GM18511 (cell line): ENCODE measurements around the gene MYO3B.
A peak's percentile ranks its signal among the peaks of the same experiment; 100 is the strongest.

Experiments
- ATAC-seq: cut with Tn5 transposase; IDR thresholded peaks from one replicate; pipeline ENCODE4 v1.9.1; 2021; ENCODE audit warnings: mild to moderate bottlenecking, moderate library complexity; ENCODE audit not compliant: unreplicated experiment

Gene MYO3B, protein sequence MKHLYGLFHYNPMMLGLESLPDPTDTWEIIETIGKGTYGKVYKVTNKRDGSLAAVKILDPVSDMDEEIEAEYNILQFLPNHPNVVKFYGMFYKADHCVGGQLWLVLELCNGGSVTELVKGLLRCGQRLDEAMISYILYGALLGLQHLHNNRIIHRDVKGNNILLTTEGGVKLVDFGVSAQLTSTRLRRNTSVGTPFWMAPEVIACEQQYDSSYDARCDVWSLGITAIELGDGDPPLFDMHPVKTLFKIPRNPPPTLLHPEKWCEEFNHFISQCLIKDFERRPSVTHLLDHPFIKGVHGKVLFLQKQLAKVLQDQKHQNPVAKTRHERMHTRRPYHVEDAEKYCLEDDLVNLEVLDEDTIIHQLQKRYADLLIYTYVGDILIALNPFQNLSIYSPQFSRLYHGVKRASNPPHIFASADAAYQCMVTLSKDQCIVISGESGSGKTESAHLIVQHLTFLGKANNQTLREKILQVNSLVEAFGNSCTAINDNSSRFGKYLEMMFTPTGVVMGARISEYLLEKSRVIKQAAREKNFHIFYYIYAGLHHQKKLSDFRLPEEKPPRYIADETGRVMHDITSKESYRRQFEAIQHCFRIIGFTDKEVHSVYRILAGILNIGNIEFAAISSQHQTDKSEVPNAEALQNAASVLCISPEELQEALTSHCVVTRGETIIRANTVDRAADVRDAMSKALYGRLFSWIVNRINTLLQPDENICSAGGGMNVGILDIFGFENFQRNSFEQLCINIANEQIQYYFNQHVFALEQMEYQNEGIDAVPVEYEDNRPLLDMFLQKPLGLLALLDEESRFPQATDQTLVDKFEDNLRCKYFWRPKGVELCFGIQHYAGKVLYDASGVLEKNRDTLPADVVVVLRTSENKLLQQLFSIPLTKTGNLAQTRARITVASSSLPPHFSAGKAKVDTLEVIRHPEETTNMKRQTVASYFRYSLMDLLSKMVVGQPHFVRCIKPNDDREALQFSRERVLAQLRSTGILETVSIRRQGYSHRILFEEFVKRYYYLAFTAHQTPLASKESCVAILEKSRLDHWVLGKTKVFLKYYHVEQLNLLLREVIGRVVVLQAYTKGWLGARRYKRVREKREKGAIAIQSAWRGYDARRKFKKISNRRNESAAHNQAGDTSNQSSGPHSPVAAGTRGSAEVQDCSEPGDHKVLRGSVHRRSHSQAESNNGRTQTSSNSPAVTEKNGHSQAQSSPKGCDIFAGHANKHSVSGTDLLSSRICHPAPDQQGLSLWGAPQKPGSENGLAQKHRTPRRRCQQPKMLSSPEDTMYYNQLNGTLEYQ (N-terminal part only)

GRCh38 chr2:170177950-170178781, at the start of gene MYO3B:
TSS of gene MYO3B (plus strand) at chr2:170178147. CDS start at chr2:170178288, 141 bp downstream.
- ATAC-seq, result peak; percentile 46

DNA sequence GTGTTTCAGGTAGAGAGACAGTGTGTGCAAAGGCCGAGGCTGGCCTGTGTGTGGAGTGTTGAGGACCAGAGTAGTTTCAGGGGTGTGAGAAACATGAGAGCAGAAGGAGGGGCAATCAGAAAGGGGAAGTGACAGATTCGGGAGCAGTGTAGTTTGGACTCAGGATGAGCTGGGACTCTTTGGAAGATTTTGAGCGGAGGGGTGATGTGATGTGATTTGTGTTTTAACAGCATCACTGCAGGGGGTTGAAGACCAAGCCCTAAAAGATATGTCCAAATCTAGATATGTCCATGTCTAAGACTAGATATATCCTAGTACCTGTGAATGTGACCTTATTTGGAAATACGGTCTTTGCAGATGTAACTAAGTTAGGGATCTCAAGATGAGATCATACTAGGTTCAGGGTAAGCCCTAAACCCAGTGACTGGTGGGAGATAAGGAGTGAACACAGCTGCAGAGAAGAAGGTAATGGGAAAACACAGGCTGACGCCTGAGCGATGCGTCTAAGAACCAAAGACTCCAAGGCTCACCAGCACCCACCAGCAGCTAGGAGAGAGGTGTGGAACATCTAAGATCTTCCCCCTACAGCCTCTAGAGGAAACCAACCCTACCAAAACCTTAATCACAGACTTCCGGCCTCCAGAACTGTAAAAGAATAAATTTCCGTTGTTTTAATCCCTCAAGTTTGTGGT, 38.5 kb upstream of the MYO3B start:
- ATAC-seq, result peak; percentile 55

DNA sequence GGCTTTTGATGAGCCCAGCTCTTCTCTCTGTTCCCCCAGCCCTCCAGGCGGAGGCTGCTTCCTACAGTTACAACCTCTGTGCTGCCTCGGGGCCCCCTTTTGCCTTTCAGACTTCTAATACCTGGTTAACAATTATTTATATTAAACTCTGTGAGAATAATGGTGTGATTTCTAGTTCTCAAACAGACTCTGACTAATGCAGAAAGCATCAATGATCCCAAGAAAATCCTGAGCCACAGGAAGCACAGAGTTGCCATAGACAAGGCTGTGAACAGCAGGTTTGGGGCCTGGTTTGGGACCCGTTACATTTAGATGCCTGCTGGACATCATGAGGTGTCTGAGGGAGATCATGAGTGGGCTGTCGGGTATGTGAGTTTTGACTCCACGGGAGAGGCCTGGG, 37.4 kb upstream of the MYO3B start:
- ATAC-seq, result no peak

- ATAC-seq, result no peak
Observed at GRCh38 chr2:170141865-170142264, 36.1 kb upstream of the MYO3B start.

DNA sequence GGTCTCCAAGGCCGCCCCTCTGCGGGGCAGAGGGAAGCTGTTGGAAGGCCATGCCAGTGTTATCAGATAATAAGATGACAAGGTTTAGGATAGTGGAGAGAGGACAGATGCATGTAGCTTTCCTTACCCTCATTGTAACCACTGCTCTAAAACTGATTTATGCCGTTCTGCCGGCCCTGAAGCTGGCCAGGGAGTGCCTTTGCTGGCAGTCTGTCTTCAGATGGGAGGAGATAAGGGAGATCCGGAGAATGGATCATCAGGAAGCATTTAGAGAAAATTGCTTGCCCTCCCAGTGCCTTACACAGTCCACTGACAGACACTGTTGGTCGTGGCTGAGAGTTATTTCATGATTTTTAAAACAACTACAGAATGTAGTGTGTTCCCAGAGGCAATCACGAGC, 35.4 kb upstream of the MYO3B start:
- ATAC-seq, result no peak

GRCh38 chr2:170143045-170143717, 34.8 kb upstream of the MYO3B start:
- no peak for ATAC-seq

DNA sequence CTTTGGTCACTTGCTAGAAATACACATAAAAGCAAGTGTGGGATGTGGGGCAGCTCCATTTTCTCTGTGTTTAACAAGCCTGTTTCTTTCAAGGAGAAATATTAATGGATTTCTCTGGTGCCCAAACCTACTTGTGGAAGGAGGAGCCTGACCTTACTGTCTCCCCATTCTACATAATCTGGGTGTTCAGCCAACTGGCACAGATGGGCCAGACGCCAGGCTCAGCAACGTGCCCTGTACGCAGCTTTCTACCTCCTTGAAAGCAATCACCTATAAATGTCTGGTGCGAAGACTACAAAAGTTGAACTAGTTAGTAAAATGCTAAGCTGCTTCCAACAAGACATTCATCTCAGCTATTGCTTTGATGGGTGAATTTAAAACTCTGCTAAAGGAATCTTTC, 33.2 kb upstream of the MYO3B start:
- no peak for ATAC-seq

GRCh38 chr2:170145191-170145590, 32.8 kb upstream of the MYO3B start:
- no peak for ATAC-seq

DNA sequence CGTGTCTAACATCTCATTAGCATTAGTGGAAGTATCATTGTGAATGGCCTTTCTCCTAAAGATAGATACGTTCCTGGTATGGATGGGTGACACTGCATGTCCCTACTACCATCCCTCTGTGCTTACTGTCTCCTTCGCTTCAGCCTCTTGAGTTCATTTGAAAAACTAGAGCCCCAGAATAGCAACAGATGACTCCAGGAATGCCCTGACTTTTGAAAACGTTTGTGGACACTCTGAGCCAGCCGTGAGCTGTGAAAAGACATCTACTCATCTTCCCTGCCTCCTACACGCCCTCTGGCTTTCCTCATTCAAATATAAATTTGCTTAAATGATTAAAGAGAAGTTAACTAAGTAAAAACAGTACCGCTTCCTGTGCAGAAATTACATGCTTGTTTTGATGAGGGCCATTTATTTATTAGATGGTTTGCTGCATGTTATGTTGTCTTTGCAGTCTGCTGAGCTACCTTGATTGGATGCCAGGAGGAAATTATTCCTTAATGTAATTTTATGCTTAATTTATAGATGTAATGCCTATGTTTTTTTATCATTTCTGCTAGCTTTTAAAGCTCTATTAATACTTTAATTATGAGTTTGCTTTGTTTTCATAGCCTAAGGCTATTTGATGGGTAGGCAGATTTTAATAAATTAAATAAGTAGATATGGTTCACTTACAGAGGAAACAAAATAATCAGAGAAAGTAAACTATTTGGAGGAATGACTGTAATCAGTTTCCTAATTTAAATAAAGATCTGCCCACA, 32.1 kb upstream of the MYO3B start:
- no peak for ATAC-seq

DNA sequence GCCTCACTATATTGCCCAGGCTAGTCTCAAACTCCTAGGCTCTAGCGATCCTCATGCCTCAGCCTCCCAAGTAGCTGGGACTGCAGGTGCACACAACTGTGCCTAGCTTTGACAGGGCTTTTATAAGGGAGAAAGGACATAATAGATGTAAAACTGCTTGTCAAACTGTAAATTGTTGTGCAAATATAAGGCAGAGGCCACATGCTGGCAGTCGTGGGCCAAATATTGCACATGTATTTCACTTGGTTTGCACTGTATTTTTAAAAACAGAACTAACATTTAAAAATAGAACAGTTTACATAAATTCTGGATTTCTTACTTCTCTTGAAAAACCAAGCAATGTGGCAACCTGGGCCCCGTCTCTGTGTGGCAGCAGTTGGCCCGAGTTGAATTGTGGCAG, 31.2 kb upstream of the MYO3B start:
- no peak for ATAC-seq

- ATAC-seq, result no peak
Observed at GRCh38 chr2:170147576-170147975, 30.4 kb upstream of the MYO3B start.

DNA sequence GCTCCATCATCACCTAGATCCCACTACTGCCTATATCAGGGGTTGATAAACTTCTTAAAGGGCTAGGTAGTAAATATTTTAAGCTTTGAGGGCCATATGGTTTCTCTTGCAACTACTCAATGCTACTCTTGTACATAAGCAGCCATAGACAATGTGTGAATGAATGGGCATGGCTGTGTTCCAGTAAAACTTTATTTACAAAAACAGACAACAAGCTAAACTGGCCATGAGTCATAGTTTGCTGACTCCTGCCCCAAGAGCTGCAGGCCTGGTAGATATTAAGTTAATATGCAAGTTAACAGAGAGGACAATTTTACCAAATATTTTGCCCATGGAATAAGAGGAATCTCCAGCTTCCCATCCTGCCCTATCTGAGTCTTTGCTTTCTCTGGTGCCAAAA, 29.8 kb upstream of the MYO3B start:
- ATAC-seq, result no peak

- no peak for ATAC-seq
Observed at GRCh38 chr2:170152421-170152820, 25.5 kb upstream of the MYO3B start.

DNA sequence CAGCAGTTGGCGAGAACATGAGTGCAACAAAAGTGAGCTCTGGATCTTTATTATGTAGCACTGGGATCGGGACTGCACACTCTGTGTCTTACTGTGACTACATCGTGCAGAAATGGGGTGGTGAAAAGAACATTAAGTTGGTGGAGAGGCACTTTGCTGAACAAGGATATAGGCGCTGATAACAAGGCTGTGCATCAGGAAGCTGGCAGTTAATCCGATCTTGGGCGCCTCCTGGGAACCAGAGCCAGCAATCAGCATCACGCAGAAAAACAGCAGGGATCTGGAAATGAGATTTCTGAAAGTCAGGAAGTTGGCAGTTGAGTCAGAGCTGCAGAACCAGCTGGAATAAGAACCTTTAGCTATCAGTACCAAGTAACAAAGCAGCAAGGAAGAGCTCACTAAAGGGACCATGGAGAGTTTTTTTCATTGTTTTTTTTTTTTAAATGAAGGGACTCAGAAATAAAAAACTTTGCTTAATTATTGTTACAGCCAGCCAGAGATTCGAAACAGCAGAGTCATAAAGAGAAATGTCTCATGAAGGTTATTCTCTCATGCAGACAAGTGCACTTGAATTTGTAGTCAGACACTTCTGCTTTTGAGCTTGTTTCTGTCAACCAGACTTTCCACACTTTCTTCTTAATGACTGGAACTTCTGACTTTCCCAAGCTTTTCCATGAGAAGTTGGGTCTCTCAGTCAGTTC, 22.8 kb upstream of the MYO3B start:
- ATAC-seq, result peak; percentile 63

DNA sequence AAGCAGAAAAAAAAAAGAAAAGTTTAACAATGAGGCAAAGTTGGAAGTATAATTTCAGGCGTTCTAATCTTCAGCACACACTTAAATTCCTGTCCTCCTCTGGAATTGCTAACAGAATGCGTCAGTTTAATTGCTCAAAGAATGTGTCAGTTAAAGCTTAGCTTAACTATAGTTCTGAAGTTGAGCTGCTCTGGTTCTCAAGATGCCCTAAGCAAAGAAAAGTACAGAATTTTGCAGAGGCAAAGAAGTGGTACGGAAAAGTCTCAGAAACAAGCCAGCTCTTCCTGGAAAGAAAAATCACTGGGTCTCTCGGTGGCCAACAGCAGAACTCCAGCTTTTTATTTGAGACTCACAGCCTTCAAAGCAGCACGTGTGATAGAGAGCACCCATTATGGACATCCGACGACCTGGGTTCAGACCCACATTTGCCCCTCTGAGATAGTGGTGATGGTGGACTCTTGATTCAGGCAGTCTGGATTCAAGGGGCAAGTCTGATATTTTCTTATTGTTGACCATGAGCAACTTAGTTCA, 22.2 kb upstream of the MYO3B start:
- ATAC-seq, result no peak

DNA sequence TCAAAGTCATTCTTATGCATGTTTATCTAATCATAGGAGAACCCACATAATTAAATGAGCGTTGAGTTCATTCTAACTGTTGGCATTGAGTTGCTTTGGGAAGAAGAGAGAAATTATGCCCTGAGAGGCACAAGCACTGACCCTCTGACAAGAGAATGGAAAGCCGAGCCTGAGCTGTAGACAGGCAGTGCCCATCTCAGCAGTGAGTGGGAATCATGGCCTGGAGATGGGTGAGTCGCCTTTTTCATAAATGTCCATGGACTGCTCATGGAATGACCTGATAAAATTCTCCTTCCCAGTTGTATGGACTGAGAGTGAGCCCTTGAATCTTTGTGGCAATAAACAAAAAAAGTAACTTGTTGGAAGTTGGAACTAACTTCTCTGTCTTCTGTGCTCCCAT, 21.4 kb upstream of the MYO3B start:
- no peak for ATAC-seq

DNA sequence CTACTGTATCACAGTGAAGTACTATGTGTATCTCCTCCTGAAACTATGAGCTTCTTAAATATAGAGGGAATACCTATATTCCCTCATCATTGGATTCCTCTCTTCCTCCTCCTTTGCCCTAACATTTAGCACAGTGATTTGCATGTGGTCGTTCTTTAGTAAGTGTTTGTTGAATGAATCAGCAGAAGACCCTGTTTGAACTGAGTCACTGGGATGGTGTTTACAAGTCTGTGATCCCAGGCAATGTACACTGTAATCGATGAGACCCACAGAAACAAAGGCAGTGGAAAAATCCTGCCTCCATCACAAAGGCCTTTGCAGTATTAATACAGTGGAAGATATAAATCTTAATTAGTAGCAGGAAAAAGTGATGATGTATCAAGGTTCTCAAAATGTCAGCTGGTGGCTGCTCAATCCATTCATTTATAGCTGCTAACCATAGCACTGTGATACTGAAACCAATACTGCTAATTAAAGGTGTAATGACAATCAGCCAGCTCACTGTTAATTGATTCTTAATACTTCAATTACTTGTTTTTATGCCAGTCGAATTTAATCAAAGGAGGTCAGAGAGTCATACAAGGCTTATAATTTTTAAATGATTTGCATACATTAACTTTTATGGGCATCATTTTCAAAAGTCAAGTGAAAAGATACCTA, 20.8 kb upstream of the MYO3B start:
- ATAC-seq, result no peak
